ENCODE measurements around the gene DDN. TPM values are rescaled to one million over a fixed set of nuclear protein-coding genes. Genes with fewer than 3 reads are reported as not detected.

The DDN gene
- total RNA-seq, 1 experiment from 2014 or later, result 0.17 TPM

DNA sequence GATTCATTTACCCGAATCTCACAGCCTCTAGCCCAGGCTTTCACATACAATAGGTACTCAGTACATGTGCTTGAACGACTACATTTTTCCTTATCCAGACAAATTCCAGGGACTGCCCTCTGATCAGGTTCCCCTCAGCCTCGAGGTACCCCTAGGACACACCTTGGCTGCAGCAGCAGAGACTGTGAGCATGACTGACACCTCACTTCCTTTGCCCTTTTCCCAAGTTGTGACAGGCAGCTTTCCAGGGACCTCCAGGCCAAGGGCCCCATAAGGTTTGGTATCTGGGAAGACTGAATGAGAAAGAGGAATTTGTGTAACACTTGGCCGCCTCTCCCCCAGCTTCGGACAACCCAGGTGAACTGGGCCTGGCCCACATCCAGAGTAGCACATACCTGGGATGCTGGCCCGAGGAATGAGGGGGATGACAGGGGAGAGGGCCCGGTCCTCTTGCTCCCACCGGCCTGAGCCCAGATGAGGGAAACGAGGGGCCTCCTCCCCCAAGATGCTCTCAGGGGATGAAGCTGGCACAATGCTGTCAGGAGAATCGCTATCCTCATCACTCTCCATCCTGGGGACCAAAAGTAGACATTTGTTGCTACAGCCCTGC, 29.6 kb upstream of the DDN start:
- no peak overlapping the region for H2AFZ ChIP-seq
- H3K79me2 ChIP-seq (ENCODE audit: low read depth), result no peaks in the 10 kb centered on the region
- H3K9me2 ChIP-seq (ENCODE audit: insufficient read depth), result no peaks in the 10 kb centered on the region
- H3F3A ChIP-seq (ENCODE audit: insufficient read depth, low read depth), result peaks cover 2% of the 10 kb centered on the region; the same call in 1 of the 2 replicates
- H3K27me3 ChIP-seq (ENCODE audit: insufficient read depth, low read depth), result no peaks in the 10 kb centered on the region
- H3K4me3 ChIP-seq, result no peak overlapping the region
- 0 out of 2 replicates have a peak, but pooled peaks cover 9% of the 10 kb centered on the region for H3K36me3 ChIP-seq (ENCODE audit: low read depth)
- H3K9me3 ChIP-seq (ENCODE audit: insufficient read depth, low read depth), result no peaks in the 10 kb centered on the region
- H3K4me1 ChIP-seq (replicated peaks; ENCODE audit: insufficient read depth), result no peaks in the 10 kb centered on the region
- POLR2A ChIA-PET (ENCODE audit: unreplicated experiment), result no interaction called here
- DNase-seq, result no peak
- no peak overlapping the region for H3K27ac ChIP-seq
- intact Hi-C loops (cut with micrococcal nuclease; ENCODE audit: unreplicated experiment), result no loop called here
- H4K20me1 ChIP-seq (ENCODE audit: insufficient read depth), result peaks cover 5% of the 10 kb centered on the region; the same call in 1 of the 2 replicates
- BruUV-seq (replicated peaks), result no TSS peak
- no peak overlapping the region for H3K4me2 ChIP-seq
- TF ChIP-seq EZH2 (IDR thresholded peaks at IDR 0.05; ENCODE audit: low read depth), result no peak
- TF ChIP-seq, protein P1, sequence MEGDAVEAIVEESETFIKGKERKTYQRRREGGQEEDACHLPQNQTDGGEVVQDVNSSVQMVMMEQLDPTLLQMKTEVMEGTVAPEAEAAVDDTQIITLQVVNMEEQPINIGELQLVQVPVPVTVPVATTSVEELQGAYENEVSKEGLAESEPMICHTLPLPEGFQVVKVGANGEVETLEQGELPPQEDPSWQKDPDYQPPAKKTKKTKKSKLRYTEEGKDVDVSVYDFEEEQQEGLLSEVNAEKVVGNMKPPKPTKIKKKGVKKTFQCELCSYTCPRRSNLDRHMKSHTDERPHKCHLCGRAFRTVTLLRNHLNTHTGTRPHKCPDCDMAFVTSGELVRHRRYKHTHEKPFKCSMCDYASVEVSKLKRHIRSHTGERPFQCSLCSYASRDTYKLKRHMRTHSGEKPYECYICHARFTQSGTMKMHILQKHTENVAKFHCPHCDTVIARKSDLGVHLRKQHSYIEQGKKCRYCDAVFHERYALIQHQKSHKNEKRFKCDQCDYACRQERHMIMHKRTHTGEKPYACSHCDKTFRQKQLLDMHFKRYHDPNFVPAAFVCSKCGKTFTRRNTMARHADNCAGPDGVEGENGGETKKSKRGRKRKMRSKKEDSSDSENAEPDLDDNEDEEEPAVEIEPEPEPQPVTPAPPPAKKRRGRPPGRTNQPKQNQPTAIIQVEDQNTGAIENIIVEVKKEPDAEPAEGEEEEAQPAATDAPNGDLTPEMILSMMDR (conservative IDR thresholded peaks at IDR 0.05), result no peak
- CTCF ChIA-PET, result no interaction called here

DNA sequence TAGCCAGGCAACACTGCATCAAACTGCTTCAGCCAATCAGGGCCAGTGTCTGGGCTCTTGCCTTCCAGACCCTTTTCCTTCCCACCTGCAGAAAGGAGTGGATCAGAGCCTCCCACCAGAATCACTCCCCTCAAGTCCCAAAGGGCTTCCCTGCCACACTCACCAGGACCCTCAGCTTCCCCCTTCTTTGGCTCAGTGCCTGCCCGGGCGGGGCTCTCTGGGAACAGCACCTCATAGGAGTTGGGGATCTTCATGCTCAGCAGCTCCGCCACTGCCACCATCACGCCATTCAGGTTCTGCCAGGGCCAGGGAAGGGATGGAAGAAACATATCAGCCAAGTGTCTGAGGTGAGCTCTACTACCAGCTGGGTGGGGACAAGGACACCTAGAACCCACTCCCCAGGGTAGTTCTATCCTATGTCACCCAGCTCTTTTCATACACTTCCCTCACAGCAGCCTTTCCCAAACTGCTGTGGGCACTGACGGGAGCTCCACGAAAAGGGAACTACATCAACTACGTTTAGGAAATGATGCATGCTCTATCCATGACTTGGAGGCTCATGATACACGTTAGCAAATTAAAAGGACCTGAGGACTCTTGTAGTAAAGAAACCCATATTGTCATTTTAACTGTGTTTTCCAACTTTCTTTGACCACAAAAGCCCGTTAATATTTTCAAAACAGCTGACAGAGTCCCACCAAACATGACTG, 28.8 kb upstream of the DDN start:
- intact Hi-C loops (cut with micrococcal nuclease; ENCODE audit: unreplicated experiment), result no loop called here
- no peak for TF ChIP-seq EZH2 (IDR thresholded peaks at IDR 0.05; ENCODE audit: low read depth)
- TF ChIP-seq, protein P1 (conservative IDR thresholded peaks at IDR 0.05), result no peak
- Histone ChIP-seq H3K4me3 (no peak overlapping the region), H3K36me3 (ENCODE audit: low read depth) (0 out of 2 replicates have a peak, but pooled peaks cover 9% of the 10 kb centered on the region), H3K79me2 (ENCODE audit: low read depth) (no peaks in the 10 kb centered on the region), H3K4me1 (replicated peaks; ENCODE audit: insufficient read depth) (no peaks in the 10 kb centered on the region), H3K4me2 (no peak overlapping the region), H4K20me1 (ENCODE audit: insufficient read depth) (peaks cover 5% of the 10 kb centered on the region; the same call in 1 of the 2 replicates), H3F3A (ENCODE audit: insufficient read depth, low read depth) (peaks cover 9% of the 10 kb centered on the region; the same call in 1 of the 2 replicates), H3K27ac (no peak overlapping the region), H3K9me3 (ENCODE audit: insufficient read depth, low read depth) (no peaks in the 10 kb centered on the region), H3K9me2 (ENCODE audit: insufficient read depth) (no peaks in the 10 kb centered on the region), H2AFZ (no peak overlapping the region), H3K27me3 (ENCODE audit: insufficient read depth, low read depth) (no peaks in the 10 kb centered on the region)
- POLR2A ChIA-PET (ENCODE audit: unreplicated experiment), result no interaction called here
- CTCF ChIA-PET, result interaction anchor here (0.9 kb wide), 1 partner anchor 22 kb away, joined by 3 read pairs; no protein-coding TSS in a partner anchor
- BruUV-seq (replicated peaks), result no TSS peak
- DNase-seq, result no peak

DNA sequence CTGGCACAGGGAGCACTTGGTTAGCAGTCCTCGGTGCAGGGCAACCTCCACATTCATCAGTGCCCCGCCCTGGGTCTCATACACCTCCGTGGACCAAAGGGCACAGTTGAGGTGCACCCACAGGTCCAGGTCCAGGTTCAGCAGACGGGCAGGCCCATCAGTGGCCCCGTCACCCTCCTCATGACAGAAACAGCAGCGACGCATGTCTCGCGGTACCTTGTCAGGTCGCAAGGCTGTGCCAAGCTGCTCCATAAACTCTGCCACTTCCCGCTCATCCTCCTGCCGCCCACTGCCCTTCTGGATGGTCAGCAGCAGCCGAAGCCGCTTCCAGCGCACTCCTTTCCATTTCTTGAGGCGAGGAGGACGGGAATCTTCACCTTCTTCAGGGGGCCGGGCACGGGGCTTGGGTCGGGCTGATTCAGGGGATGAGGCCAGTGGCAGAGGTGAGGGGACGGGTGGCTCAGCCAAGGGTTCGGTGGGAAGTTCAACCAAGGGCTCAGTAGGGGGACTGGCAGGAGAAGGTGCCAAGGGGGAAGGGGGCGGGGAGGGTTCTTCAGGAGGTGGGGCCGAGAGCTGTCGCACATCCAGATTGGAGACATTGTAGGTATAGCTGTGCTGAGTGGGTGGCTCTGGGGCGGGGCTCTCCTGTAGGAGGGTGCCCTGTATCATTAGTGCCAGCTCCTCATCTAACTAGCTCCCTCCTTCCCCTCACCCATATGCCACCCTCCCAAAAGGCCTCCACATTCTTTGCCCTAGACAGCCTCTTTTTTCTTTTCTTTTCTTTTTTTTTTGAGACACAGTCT, 27.7 kb upstream of the DDN start:
- Histone ChIP-seq H3K4me1 (replicated peaks; ENCODE audit: insufficient read depth) (no peaks in the 10 kb centered on the region), H3K9me2 (ENCODE audit: insufficient read depth) (no peaks in the 10 kb centered on the region), H3K4me2 (no peak overlapping the region), H3K4me3 (no peak overlapping the region), H3F3A (ENCODE audit: insufficient read depth, low read depth) (peaks cover 11% of the 10 kb centered on the region; the same call in 1 of the 2 replicates), H3K27ac (no peak overlapping the region), H3K79me2 (ENCODE audit: low read depth) (no peaks in the 10 kb centered on the region), H2AFZ (no peak overlapping the region), H3K36me3 (ENCODE audit: low read depth) (0 out of 2 replicates have a peak, but pooled peaks cover 9% of the 10 kb centered on the region), H3K27me3 (ENCODE audit: insufficient read depth, low read depth) (no peaks in the 10 kb centered on the region), H4K20me1 (ENCODE audit: insufficient read depth) (no peaks in the 10 kb centered on the region; the same call in 1 of the 2 replicates), H3K9me3 (ENCODE audit: insufficient read depth, low read depth) (no peaks in the 10 kb centered on the region)
- no TSS peak for BruUV-seq (replicated peaks)
- CTCF ChIA-PET, result interaction anchor here (0.9 kb wide), 1 partner anchor 23 kb away, joined by 3 read pairs; no protein-coding TSS in a partner anchor
- TF ChIP-seq, protein P1 (conservative IDR thresholded peaks at IDR 0.05), result no peak
- TF ChIP-seq EZH2 (IDR thresholded peaks at IDR 0.05; ENCODE audit: low read depth), result no peak
- POLR2A ChIA-PET (ENCODE audit: unreplicated experiment), result no interaction called here
- intact Hi-C loops (cut with micrococcal nuclease; ENCODE audit: unreplicated experiment), result no loop called here
- no peak for DNase-seq

Data from PC-9 (cell line).